GM19438 (cell line): ENCODE data around the gene TCHH.
"Not testable (repeated sequence)": the region's sequence is repeated elsewhere in the genome, so short reads cannot be mapped to it uniquely, and the experiment has no call there.

Experiments used
- ATAC-seq: cut with Tn5 transposase; IDR thresholded peaks from one replicate; pipeline ENCODE4 v1.9.1; 2021; ENCODE audit warnings: low read depth; ENCODE audit not compliant: unreplicated experiment

The TCHH gene

DNA sequence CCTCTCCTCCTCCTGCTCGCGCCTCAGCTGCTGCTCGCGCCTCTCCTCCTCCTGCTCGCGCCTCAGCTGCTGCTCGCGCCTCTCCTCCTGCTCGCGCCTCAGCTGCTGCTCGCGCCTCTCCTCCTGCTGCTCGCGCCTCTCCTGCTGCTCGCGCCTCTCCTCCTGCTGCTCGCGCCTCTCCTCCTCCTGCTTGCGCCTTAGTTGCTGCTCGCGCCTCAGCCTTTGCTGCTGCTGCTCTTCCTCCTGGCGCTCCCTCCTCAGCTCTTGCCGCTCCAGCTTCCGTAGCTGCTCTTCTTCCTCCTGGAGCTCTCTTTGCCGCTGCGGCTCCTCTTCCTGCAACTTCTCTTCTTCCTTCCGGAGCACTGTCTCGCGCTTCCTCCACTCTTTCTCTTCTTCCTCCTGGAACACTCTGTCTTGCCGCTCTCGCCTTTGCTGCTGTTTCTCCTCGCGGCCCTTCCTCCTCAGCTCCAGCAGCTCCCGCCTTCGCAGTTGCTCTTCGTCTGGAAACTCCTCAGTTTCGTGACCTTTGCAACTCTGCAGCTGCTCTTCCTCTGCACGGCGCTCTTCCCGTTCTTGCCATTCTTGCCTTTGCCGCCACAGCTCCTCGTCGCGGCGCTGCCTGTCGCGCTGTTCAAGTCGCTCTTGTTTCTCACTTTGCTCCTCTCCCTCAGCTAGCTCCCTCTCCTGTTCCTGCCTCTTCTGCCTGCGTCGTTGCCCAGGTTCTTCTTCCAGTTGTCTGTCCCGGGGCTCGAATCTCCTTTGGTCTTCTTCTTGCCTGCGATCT, 3.0 kb downstream of the TCHH start:
- no peak for ATAC-seq

DNA sequence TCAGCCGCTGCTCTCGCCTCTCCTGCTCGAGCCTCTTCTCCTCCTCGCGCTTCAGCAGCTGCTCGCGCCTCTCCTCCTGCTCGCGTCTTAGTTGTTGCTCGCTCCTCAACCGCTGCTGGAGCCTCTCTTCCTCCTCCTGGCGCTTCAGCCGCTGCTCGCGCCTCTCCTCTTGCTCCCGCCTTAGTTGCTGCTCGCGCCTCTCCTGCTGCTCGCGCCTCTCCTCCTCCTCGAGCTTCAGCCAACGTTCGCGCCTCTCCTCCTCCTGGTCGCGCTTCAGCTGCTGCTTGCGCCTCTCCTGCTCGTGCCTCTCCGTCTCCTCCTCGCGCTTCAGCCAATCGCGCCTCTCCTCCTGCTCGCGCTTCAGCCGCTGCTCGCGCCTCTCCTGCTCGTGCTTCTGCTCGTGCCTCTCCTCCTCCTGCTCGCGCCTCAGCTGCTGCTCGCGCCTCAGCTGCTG, 3.7 kb downstream of the TCHH start:
- no peak for ATAC-seq

GRCh38 chr1:152110860-152111514, 4.3 kb downstream of the TCHH start:
- ATAC-seq = no peak

GRCh38 chr1:152110365-152110859, 4.8 kb downstream of the TCHH start:
- no peak for ATAC-seq

DNA sequence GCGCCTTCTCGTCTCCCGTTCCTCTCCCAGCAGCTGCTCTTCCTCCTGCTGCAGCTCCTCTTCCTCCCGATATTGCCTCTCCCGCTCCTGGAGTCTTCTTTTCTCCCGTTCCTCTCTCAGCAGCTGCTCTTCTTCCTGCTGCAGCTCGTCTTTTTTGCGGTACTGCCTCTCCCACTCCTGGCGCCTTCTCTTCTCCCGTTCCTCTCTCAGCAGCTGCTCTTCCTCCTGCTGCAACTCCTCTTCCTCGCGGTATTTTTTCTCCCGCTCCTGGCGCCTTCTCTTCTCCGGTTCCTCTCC, 5.3 kb downstream of the TCHH start:
- no peak for ATAC-seq

GRCh38 chr1:152109231-152109997, 5.8 kb downstream of the TCHH start:
- no peak for ATAC-seq

DNA sequence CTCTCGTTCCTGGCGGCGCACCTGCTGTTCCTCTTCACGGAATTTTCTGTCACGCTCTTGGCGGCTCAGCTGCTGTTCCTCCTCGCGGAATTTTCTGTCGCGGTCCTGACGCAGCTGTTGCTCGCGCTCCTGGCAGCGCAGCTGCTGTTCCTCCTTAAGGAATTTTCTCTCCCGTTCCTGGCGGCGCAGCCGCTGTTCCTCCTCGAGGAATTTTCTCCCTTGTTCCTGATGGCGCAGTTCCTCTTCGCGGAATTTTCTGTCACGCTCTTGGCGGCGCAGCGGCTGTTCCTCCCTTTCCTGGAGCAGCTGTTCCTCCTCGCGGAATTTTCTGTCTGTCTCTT, 6.4 kb downstream of the TCHH start:
- no peak for ATAC-seq

DNA sequence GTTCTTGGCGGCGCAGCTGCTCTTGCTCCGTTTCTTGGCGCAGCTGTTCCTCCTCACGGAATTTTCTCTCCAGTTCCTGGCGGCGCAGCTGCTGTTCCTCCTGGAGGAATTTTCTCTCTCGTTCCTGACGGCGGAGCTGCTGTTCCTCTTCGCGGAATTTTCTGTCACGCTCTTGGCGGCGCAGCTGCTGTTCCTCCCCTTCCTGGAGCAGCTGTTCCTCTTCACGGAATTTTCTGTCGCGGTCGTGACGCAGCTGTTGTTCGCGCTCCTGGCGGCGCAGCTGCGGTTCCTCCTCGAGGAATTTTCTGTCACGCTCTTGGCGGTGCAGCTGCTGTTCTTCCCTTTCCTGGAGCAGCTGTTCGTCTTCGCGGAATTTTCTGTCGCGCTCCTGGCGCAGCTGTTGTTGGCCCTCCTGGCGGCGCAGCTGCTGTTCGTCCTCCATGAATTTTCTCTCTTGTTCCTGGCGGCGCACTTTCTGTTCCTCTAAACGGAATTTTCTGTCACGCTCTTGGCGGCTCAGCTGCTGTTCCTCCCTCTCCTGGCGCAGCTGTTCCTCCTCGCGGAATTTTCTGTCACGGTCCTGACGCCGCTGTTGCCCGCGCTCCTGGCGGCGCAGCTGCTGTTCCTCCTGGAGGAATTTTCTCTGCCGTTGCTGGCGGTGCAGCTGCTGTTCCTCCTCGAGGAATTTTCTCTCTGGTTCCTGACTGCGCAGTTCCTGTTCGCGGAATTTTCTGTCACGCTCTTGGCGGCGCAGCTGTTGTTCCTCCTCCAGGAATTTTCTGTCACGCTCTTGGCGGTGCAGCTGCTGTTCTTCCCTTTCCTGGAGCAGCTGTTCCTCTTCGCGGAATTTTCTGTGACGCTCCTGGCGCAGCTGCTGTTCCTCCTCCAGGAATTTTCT, 7.0 kb downstream of the TCHH start:
- no peak for ATAC-seq

- no peak for ATAC-seq
Observed at GRCh38 chr1:152107031-152107983, 7.9 kb downstream of the TCHH start.

GRCh38 chr1:152104854-152105253, 10.4 kb downstream of the TCHH start:
- ATAC-seq = no peak

DNA sequence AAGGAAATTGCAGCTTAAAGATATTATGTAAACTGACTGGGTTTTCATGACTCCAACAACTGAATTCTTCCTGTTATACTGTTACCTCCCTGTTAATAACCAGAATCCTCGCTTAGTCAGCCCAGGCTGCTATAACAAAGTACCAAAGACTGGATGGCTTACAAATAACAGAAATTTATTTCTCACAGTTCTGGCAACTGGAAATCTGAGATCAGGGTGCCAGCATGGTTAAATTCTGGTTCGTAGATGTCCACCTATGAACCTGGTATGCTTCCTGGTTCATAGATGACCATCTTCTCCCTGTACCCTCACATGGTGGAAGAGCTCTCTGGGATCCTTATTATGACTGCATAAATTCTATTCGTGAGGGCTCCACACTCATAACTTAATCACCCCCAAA, 18.3 kb downstream of the TCHH start:
- no peak for ATAC-seq

- no peak for ATAC-seq
Observed at GRCh38 chr1:152089014-152089674, 26.1 kb downstream of the TCHH start, which contains the start of gene TCHHL1. TSS of gene TCHHL1 (minus strand) at chr1:152089064. CDS start at chr1:152088143, 921 bp downstream.

DNA sequence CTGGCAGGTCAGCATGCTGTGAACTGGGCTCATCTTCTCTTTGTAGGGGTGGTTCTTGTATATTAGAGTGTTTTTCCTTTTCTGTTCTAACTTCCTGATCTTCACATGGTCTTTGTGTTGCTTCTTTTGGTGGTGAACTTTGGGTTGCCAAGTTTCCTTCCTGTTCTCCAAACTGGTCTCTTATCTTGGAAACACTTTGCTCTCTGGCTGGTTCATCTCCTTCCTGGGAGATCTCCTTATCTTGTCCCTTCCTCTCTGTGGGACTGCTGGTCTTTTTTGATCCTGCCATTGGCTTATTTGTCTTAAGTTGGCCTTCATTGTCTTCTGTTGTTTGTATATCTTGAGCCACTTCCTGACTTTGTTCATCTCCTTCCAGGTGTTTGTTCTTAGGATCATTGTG, 28.5 kb downstream of the TCHH start:
- ATAC-seq = no peak

DNA sequence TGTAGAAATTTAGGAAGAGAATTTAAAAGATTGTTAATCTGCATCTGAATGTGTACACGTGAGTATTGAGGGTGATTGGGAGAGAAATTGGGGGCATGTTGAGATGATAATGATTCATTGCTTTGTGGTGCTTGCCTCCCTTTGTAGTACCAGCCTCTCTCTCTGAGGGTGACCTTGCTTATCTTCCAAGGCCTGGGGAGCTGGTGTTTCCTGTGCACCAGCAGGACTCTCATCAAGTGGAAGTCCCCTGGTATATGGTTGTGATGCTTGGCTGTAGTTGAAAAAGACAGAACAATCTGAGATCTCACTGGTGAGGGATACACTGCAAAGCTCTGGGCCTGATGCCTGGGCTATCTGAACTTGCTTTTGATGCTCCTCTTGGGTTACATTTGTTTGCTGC, 30.4 kb downstream of the TCHH start:
- no peak for ATAC-seq

DNA sequence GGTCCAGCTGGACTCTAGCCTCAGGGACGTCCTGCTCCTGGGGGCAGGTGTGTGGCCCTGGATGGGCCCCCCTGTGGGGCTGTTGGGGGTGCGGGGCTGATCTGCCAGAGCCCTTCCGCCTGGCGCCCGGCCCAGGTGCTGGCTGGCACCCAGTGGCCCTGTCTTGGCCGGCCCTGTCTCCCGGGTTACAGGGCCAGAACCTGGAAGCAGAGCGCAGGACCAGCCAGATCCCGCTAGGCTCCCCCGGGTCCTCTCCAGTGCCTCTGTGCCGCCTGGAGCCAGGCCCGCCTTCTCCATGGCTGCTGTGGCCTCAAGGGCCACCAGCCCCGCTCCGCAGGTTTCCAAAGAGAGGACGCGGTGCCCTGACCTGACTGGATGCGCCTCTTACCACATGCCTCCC, 34.2 kb downstream of the TCHH start:
- ATAC-seq = not testable (repeated sequence)

- not testable (repeated sequence) for ATAC-seq
Observed at GRCh38 chr1:152080494-152080893, 34.8 kb downstream of the TCHH start.

GRCh38 chr1:152078831-152079441, 36.3 kb downstream of the TCHH start:
- no peak for ATAC-seq

DNA sequence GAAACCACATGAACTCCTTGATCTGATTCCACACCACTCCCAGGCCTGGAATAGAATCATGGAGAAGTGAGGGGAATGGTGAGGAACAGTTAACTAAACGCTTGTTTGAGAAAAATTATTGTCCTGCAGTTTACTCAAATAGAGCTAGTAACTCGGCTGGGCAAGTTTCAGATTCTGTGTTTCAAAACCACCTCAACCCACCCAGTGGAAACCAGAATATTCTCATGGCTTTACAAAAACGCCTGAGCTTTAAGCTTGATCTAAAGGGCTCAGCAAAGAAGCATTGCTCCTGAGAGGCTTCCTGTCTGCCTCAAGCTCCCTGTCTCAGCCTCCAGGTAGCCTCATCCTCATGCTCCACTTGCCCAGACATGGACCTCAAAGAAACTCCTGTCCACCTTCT, 42.9 kb downstream of the TCHH start:
- no peak for ATAC-seq
